Measurements from ENCODE around the gene SCN1B. TPM values are rescaled to one million over a fixed set of nuclear protein-coding genes. Genes with fewer than 3 reads are reported as not detected.

SCN1B gene
- total RNA-seq, 4 donors from 2014 or later: 0.60 to 14.2 (median 3.2) TPM

- no peaks in the 10 kb centered on the region for H3K9me3 ChIP-seq
- 86 to 92% methylated on average over 2 to 16 of the region's 16 CpGs for WGBS, 2 donors (ENCODE audit: low coverage in 1 of 2)
- H3K36me3 ChIP-seq: peaks cover 0 to 12% (median 5%) of the 10 kb centered on the region in 4 donors
- no peak overlapping the region for H3K27ac ChIP-seq
- in situ Hi-C loops (cut with MboI; ENCODE audit: low pct_ligation_motif_present in 1 of 4, low pct_unique_long_range_greater_than_20kb in 1 of 4, low sequenced_read_pairs in 3 of 4) (loop anchor here in 2 of 4 donors (5.0 to 10.0 kb wide), 2 partner anchors 38 to 51 kb away; partner anchors contain the start of gene ZNF792 (in 1 of the 2)), intact Hi-C loops (cut with DNase I; ENCODE audit: low total_unique reads) (no loop called here)
- H3K4me3 ChIP-seq: no peak overlapping the region
- H3K4me1 ChIP-seq: peaks cover 4 to 22% (median 9%) of the 10 kb centered on the region in 4 donors
- no peak for TF ChIP-seq EP300 (IDR thresholded peaks at IDR 0.05; ENCODE audit: low read depth)
- TF ChIP-seq POLR2AphosphoS5 (IDR thresholded peaks at IDR 0.05): no peak
- no peak for TF ChIP-seq POLR2A (IDR thresholded peaks at IDR 0.05)
- TF ChIP-seq CTCF (IDR thresholded peaks at IDR 0.05): no peak
- no peaks in the 10 kb centered on the region for H3K27me3 ChIP-seq
- no peak for DNase-seq
Measured at GRCh38 chr19:35015270-35015953, 14.9 kb upstream of the SCN1B start.

- Histone ChIP-seq H3K36me3 (peaks cover 0 to 16% (median 6%) of the 10 kb centered on the region in 4 donors), H3K4me1 (peaks cover 4 to 22% (median 9%) of the 10 kb centered on the region in 4 donors), H3K27me3 (no peaks in the 10 kb centered on the region), H3K4me3 (no peak overlapping the region), H3K27ac (no peak overlapping the region), H3K9me3 (no peaks in the 10 kb centered on the region)
- no peak for DNase-seq
- WGBS, 2 donors (ENCODE audit: low coverage in 1 of 2): 98% methylated on average over 6 of the region's 6 CpGs; no CpG with 5 or more reads in 1 of the 2 donors
- in situ Hi-C loops (cut with MboI; ENCODE audit: low pct_ligation_motif_present in 1 of 4, low pct_unique_long_range_greater_than_20kb in 1 of 4, low sequenced_read_pairs in 3 of 4) (loop anchor here in 2 of 4 donors (5.0 to 10.0 kb wide), 2 partner anchors 39 to 51 kb away; partner anchors contain the start of gene ZNF792 (in 1 of the 2)), intact Hi-C loops (cut with DNase I; ENCODE audit: low total_unique reads) (no loop called here)
- TF ChIP-seq POLR2A (IDR thresholded peaks at IDR 0.05): no peak
- no peak for TF ChIP-seq EP300 (IDR thresholded peaks at IDR 0.05; ENCODE audit: low read depth)
- TF ChIP-seq POLR2AphosphoS5 (IDR thresholded peaks at IDR 0.05): no peak
- no peak for TF ChIP-seq CTCF (IDR thresholded peaks at IDR 0.05)
Measured at GRCh38 chr19:35015954-35016351, 14.3 kb upstream of the SCN1B start.

- Histone ChIP-seq H3K27ac (no peak overlapping the region), H3K4me3 (no peak overlapping the region), H3K4me1 (peaks cover 4 to 19% (median 9%) of the 10 kb centered on the region in 4 donors), H3K9me3 (no peaks in the 10 kb centered on the region), H3K27me3 (no peaks in the 10 kb centered on the region), H3K36me3 (peaks cover 0 to 29% (median 14%) of the 10 kb centered on the region in 4 donors)
- DNase-seq: no peak
- TF ChIP-seq POLR2A (IDR thresholded peaks at IDR 0.05) (no peak), POLR2AphosphoS5 (IDR thresholded peaks at IDR 0.05) (no peak), CTCF (IDR thresholded peaks at IDR 0.05) (no peak), EP300 (IDR thresholded peaks at IDR 0.05; ENCODE audit: low read depth) (no peak)
- WGBS, 2 donors (ENCODE audit: low coverage in 1 of 2): 83 to 93% methylated on average over 3 of the region's 3 CpGs
- in situ Hi-C loops (cut with MboI; ENCODE audit: low pct_ligation_motif_present in 1 of 4, low pct_unique_long_range_greater_than_20kb in 1 of 4, low sequenced_read_pairs in 3 of 4): loop anchor here in 2 of 4 donors (5.0 to 10.0 kb wide), 2 partner anchors 40 to 53 kb away; partner anchors contain the start of gene ZNF792 (in 1 of the 2)
- intact Hi-C loops (cut with DNase I; ENCODE audit: low total_unique reads): no loop called here
Measured at GRCh38 chr19:35017507-35017906, 12.8 kb upstream of the SCN1B start.

- intact Hi-C loops (cut with DNase I; ENCODE audit: low total_unique reads): no loop called here
- TF ChIP-seq CTCF (IDR thresholded peaks at IDR 0.05) (no peak), POLR2AphosphoS5 (IDR thresholded peaks at IDR 0.05) (no peak), POLR2A (IDR thresholded peaks at IDR 0.05) (no peak), EP300 (IDR thresholded peaks at IDR 0.05; ENCODE audit: low read depth) (no peak)
- no peaks in the 10 kb centered on the region for H3K27me3 ChIP-seq
- in situ Hi-C loops (cut with MboI; ENCODE audit: low pct_ligation_motif_present in 1 of 4, low pct_unique_long_range_greater_than_20kb in 1 of 4, low sequenced_read_pairs in 3 of 4): loop anchor here in 2 of 4 donors (5.0 to 10.0 kb wide), 2 partner anchors 41 to 54 kb away; partner anchors contain the start of gene ZNF792 (in 1 of the 2)
- no peak overlapping the region for H3K27ac ChIP-seq
- peaks cover 0 to 11% (median 2%) of the 10 kb centered on the region in 4 donors for H3K4me1 ChIP-seq
- no peak for DNase-seq
- 89% methylated on average over 4 of the region's 4 CpGs; no CpG with 5 or more reads in 1 of the 2 donors for WGBS, 2 donors (ENCODE audit: low coverage in 1 of 2)
- H3K4me3 ChIP-seq: no peak overlapping the region
- peaks cover 0 to 29% (median 14%) of the 10 kb centered on the region in 4 donors for H3K36me3 ChIP-seq
- H3K9me3 ChIP-seq: no peaks in the 10 kb centered on the region
Measured at GRCh38 chr19:35018379-35018778, 11.9 kb upstream of the SCN1B start.

Data from transverse colon (tissue), 4 donors.